GM19452 (cell line): ENCODE data around the gene CR1L.
"Not testable (repeated sequence)": the region's sequence is repeated elsewhere in the genome, so short reads cannot be mapped to it uniquely, and the experiment has no call there.

Source experiments
- ATAC-seq: cut with Tn5 transposase; IDR thresholded peaks from one replicate; pipeline ENCODE4 v1.9.1; 2021; ENCODE audit not compliant: unreplicated experiment

CR1L gene

DNA sequence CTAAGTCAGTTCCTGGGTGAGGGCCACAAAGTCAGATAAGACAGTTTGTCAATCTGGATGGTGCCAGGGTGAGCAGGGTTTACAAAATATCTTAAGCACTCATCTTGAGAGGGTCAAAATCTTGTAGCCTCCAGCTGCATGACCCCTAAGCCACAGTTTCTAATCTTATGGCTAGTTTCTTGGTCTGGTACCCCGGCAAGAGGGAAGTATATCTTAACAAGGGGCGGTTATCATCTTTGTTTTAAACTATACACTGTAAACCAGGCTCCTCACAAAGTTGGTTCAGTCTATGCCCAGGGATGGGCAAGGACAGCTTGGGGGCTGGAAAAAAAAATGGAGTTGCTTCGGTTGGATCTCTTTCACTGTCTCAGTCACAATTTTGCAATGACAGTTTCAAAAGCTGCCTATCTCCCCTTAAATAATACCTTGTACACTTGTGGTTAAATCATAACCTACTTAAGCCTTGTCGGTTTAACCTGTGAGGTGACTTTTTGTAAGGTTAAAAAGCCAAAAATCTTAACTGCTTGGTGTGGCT, 99.1 kb downstream of the CR1L start:
- ATAC-seq = no peak

- no peak for ATAC-seq
Measured at GRCh38 chr1:207745285-207745684, 100.4 kb downstream of the CR1L start.

- no peak for ATAC-seq
Measured at GRCh38 chr1:207745839-207746767, 101.2 kb downstream of the CR1L start.

DNA sequence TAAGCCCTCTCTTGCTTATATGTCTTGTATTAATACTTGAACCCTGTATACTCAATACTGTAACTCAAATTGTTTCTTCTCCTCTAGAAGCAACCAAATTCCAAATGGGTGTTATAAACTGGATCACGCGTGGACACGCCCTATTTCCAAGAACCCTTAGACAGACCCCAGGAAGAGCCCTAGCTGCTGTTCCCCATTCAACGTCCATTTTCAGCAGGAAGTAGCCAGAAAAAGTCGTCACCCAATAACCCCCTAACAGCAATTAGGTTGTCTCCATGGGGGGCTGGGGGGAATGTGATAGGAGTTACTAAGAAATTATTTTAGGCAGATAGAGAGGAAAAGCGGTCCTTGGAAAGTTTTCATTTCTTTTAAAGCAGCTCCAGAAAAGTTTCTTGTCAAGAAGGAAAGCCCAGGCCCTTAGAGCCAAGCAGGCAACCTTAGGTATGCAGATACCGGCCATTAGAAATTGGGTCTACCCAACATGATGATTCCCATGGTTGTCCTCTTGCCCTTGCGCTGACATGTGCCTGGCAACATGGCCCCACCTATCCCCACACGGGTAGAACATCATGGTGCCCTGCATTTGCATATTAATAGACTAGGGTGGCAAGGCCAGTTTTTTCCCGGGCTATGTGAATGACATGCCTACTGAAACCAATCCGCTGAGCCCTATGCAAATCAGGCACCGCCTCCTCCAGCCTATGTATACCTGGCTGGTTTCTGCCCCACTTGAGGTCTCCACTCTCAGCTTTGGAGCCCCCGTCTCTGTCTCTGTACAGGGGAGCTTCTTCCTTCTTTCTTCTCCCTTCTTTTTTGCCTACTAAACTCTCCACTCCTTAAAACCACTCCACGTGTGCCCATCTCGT, 102.9 kb downstream of the CR1L start:
- no peak for ATAC-seq

GRCh38 chr1:207748737-207749528, 104.0 kb downstream of the CR1L start:
- no peak for ATAC-seq

DNA sequence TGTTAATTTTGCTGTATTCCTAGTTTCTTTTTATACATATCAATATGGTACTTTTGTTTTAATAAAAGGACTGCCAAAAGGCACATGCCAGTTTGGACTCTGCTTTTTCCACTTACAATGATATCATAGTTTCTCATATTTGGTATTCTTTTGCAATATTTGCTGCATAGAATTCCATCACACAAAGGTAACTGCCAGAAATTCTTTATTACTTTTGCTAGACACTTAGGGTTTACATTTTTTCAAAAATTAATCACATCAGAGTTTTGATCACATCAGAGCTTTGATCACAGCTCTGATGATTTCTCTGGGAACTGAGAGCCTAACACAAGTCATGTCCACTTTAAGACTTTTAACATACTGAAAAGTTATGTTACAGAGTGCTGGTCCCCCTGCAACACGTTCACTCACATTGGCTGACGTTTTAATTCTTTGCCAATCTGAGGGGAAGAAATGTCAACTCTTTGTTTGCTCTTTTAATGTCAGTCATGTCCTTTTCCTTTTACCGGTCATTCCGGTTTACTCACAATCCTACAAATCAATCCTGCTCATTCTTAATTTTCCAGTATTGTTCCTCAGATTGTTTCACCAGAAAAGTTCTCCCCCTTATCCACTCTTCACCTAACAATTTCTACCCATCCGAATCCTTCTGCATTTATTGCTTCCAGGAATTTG, 105.8 kb downstream of the CR1L start:
- ATAC-seq = no peak

DNA sequence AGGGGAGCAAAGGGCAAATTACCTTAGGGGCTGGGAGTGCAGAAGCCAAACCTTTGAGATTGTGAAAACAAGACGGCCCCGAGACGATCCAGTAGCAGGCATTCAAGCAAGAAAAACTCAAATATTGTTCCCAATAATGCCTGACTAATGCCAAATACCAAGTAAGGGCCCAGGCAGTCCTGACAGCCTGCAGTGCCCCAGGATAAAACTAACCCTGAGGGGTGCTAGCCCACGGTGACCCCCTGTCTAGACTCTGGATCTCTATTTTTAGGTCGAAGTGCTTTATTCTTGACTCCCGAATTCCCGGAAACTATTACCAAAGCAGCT, 106.5 kb downstream of the CR1L start:
- peak; percentile 2 for ATAC-seq

DNA sequence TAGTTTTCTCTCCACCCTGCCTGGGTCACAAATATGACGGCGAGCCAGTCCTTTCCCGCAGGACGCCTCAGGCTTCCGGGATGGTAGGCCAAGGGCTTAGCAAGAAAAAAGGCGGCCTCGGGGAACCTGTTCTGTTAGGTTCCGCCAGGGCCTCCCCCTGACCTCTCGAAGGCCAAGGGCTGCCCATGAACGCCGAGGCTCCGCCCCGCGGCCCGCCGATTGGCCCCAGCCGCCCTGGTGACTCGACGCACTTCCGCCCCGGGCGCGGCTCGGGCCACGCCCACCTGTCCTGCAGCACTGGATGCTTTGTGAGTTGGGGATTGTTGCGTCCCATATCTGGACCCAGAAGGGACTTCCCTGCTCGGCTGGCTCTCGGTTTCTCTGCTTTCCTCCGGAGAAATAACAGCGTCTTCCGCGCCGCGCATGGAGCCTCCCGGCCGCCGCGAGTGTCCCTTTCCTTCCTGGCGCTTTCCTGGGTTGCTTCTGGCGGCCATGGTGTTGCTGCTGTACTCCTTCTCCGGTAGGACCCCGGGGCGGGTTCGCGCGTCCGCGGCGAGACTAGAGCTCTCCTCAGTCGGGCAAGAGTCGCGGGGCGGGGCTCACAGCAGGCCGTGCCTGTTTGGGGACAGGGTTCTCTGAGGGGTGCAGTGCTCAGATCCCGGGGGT, 107.0 kb downstream of the CR1L start, which contains the start of gene CD46:
CD46 (plus strand) TSS at position 265 of the 666 bp plus-strand sequence; CDS start at position 424, 159 bp downstream.
- peak; percentile 97 for ATAC-seq

- ATAC-seq = peak; percentile 23
Measured at GRCh38 chr1:207752456-207752998, 107.6 kb downstream of the CR1L start.

GRCh38 chr1:207753611-207754010, 108.7 kb downstream of the CR1L start:
- ATAC-seq = no peak

- no peak for ATAC-seq
Measured at GRCh38 chr1:207754011-207754410, 109.1 kb downstream of the CR1L start.

DNA sequence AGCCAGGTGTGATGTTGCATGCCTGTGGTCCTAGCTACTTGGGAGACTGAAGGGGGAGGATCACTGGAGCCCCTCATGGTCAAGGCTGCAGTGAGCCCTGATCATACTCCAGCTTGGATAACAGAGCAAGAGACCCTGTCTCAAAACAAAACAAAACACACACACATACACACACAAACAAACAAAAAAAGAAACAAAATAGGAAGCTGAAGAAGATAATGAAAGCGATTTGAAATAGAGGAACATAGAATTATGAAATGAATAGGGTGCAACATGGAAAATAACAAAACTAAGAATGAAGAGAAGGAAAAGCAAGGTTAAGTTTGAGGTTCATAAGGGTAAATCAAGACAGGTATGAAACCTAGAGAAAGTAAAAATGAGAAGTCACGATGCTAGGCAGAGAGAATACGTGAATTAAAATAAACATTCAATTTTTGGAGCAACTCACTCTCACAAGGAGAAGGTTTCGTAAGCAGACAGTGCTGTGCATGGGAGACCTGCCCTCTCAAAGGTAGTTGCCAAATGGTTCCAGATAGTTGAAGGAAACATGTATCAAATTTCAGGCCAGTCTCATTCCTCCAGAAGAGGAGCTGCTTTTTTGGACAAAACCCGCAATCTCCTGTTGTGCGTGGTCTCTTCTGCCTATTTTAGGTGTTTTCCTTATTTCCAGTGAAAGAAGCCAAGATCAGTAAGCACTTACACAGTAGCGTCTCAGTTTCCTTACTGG, 110.2 kb downstream of the CR1L start:
- ATAC-seq = no peak

DNA sequence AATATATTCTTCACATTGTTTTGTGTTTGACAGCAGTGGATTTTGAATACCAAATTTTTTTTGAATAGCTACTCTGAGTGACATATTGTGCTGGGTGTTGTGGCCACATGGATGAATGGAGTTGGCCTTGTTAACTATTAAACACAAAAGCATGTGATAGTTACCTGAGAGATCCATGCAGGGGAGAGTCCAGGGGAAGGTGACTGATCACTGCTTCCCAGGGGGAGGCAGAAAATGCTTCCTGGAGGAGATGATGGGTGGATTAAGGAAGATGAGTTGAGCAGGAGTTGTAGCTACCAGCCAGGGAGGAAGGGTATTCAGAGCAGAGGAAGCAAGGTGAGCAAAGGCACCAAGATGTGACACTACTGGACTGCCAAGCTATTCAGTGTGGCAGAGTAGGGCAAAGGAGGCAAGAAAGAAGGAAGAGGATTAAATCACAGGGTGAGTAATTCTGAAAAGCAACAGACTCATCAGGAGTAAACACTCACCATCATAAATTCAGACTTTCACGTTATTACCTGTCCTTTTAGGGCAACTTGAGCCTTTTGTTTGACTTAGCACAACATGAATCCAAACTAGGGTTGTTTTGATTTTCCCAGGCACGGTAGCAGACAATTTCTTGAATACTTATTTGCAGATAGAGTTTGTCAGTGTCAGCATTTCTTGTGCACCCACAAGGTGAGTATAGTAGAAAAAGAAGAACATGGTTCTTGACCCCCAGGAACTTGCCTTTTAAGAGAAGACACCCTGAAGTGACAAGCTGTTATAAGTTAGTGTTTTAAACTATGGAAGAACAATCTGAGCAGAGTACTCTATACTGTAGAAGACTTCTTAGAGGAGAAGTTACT, 111.1 kb downstream of the CR1L start:
- no peak for ATAC-seq

- no peak for ATAC-seq
Measured at GRCh38 chr1:207762622-207763021, 117.7 kb downstream of the CR1L start.

- ATAC-seq = no peak
Measured at GRCh38 chr1:207763091-207763490, 118.2 kb downstream of the CR1L start.

DNA sequence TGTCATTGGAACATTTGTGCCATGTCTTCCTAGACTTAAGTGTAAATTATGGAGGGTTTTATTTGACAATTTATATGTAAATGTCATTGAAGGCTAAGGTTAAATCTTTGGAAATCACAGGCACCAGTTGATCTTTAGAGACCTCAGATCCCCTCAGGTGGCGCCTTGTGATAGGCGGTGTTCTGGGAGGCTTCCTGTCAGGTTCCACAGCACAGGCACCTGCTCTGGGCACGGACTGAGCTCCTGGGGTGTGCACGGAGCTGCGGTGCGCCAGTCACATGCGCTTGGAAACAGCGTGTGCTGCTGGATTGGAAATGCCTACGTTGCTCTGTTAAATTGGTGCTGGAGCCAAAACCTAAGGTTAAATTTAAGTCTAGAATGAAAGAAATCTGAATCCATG, 119.0 kb downstream of the CR1L start:
- no peak for ATAC-seq

- ATAC-seq = no peak
Measured at GRCh38 chr1:207766569-207766968, 121.6 kb downstream of the CR1L start.

- ATAC-seq = not testable (repeated sequence)
Measured at GRCh38 chr1:207770514-207770913, 125.6 kb downstream of the CR1L start.
